Cerebellar cortex (tissue), 1 donor: ENCODE measurements around the gene CD300H.

ENCODE experiments used
- DNase-seq: peaks from one replicate; pipeline ENCODE4 v3.0.0-alpha.2; 2015; ENCODE audit warnings: low spot score

Gene CD300H

GRCh38 chr17:74549343-74549742, 18.0 kb downstream of the CD300H start:
- no peak for DNase-seq

- no peak for DNase-seq
Observed at GRCh38 chr17:74547736-74548135, 19.6 kb downstream of the CD300H start.

GRCh38 chr17:74547264-74547663, 20.0 kb downstream of the CD300H start:
- DNase-seq, result no peak

GRCh38 chr17:74546586-74546985, 20.7 kb downstream of the CD300H start:
- no peak for DNase-seq

GRCh38 chr17:74545843-74546230, 21.5 kb downstream of the CD300H start, which contains the start of gene CD300C:
Gene CD300C, minus strand, starts transcription at chr17:74546115. Its CDS starts 333 bp downstream, at chr17:74545782.
- no peak for DNase-seq

- DNase-seq, result no peak
Observed at GRCh38 chr17:74544991-74545842, 22.1 kb downstream of the CD300H start.

- no peak for DNase-seq
Observed at GRCh38 chr17:74543891-74544760, 23.2 kb downstream of the CD300H start.

GRCh38 chr17:74543406-74543805, 23.9 kb downstream of the CD300H start:
- DNase-seq, result no peak

GRCh38 chr17:74542727-74543383, 24.5 kb downstream of the CD300H start:
- no peak for DNase-seq

- no peak for DNase-seq
Observed at GRCh38 chr17:74542166-74542565, 25.1 kb downstream of the CD300H start.

- no peak for DNase-seq
Observed at GRCh38 chr17:74541176-74542111, 25.9 kb downstream of the CD300H start.

- no peak for DNase-seq
Observed at GRCh38 chr17:74539281-74539820, 28.0 kb downstream of the CD300H start.

- no peak for DNase-seq
Observed at GRCh38 chr17:74536890-74537289, 30.4 kb downstream of the CD300H start.

GRCh38 chr17:74532115-74532514, 35.2 kb downstream of the CD300H start:
- DNase-seq, result no peak

- DNase-seq, result no peak
Observed at GRCh38 chr17:74531231-74531761, 36.0 kb downstream of the CD300H start, which contains the start of gene CD300LB. Gene CD300LB, minus strand, starts transcription at chr17:74531475. Its CDS starts 125 bp downstream, at chr17:74531350.

- DNase-seq, result no peak
Observed at GRCh38 chr17:74530831-74531150, 36.5 kb downstream of the CD300H start.

- no peak for DNase-seq
Observed at GRCh38 chr17:74529243-74529642, 38.1 kb downstream of the CD300H start.

- no peak for DNase-seq
Observed at GRCh38 chr17:74528491-74529199, 38.7 kb downstream of the CD300H start.

GRCh38 chr17:74527756-74528155, 39.6 kb downstream of the CD300H start:
- DNase-seq, result no peak

GRCh38 chr17:74527081-74527480, 40.2 kb downstream of the CD300H start:
- no peak for DNase-seq
